ENCODE measurements around the gene PPP1R16B. TPM values are rescaled to one million over a fixed set of nuclear protein-coding genes. Genes with fewer than 3 reads are reported as not detected.
"Not testable (repeated sequence)": the region's sequence is repeated elsewhere in the genome, so short reads cannot be mapped to it uniquely, and the experiment has no call there.

PPP1R16B gene
- total RNA-seq, 2 donors from 2014 or later, result 1.6 to 4.7 TPM

DNA sequence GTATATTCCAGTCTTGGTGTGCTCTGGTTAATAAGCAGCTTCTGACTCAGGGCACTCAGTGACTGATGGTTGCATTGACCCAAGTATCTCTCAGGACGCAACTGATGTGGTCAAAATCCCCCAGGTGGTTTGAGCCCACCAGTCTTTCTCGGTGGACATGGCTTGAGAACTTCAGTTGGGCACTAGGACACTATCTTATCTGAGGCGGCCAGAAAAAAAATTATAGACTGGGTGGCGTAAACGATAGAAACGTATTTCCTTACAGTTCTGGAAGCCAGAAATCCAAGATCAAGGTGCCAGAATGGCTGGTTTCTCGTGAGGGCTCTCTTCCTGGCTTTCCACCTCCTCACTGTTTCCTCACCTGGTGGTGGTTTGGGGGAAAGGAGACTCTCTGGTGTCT, 52.2 kb downstream of the PPP1R16B start:
- intact Hi-C loops (cut with DNase I), result no loop called here
- no peaks in the 10 kb centered on the region for H3K9me3 ChIP-seq
- no peak for ATAC-seq
- DNase-seq, result no peak
- H3K27ac ChIP-seq, result no peak overlapping the region
- WGBS, 2 donors, result 60 to 71% methylated on average over 7 of the region's 7 CpGs
- H3K4me3 ChIP-seq, result no peak overlapping the region
- TF ChIP-seq POLR2A (IDR thresholded peaks at IDR 0.05) (no peak), CTCF (IDR thresholded peaks at IDR 0.05) (no peak)
- no peaks in the 10 kb centered on the region for H3K4me1 ChIP-seq
- no peaks in the 10 kb centered on the region for H3K27me3 ChIP-seq
- no peaks in the 10 kb centered on the region for H3K36me3 ChIP-seq (replicated peaks in 1 of 2; ENCODE audit: insufficient read depth in 1 of 2, low read depth in 2 of 2)

DNA sequence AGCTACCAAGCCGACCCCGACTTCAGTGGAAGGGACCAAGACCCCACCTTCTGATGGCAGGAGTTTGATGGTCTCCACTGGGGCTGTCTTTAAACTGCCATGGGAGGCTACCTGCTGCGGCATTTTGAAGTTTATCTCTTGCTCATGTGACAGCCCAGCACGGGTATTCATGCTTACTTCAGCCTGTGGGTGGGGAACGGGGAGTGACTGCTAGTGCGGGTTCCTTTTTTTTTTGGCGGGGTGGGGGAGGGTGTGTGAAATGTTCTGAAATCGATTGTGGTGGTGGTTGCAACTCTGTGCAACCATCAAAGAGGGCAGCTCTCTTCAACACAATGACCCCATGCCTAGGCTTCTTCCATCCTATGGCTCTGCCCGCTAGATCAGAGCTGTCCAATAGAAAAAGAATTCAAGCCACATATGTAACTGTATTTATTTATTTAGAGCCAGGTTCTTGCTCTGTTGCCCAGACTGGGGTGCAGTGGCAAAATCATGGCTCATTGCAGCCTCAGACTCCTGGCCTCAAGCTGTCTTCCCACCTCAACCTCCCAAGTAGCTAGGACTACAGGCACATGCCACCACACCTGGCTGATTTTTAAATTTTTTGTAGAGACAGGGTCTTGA, 53.7 kb downstream of the PPP1R16B start:
- Histone ChIP-seq H3K36me3 (replicated peaks in 1 of 2; ENCODE audit: insufficient read depth in 1 of 2, low read depth in 2 of 2) (no peaks in the 10 kb centered on the region), H3K27ac (no peak overlapping the region), H3K9me3 (no peaks in the 10 kb centered on the region), H3K27me3 (no peaks in the 10 kb centered on the region), H3K4me3 (no peak overlapping the region), H3K4me1 (no peaks in the 10 kb centered on the region)
- no peak for ATAC-seq
- no peak for DNase-seq
- intact Hi-C loops (cut with DNase I), result no loop called here
- TF ChIP-seq POLR2A (IDR thresholded peaks at IDR 0.05), result no peak
- 49 to 73% methylated on average over 3 to 9 of the region's 9 CpGs for WGBS, 2 donors

DNA sequence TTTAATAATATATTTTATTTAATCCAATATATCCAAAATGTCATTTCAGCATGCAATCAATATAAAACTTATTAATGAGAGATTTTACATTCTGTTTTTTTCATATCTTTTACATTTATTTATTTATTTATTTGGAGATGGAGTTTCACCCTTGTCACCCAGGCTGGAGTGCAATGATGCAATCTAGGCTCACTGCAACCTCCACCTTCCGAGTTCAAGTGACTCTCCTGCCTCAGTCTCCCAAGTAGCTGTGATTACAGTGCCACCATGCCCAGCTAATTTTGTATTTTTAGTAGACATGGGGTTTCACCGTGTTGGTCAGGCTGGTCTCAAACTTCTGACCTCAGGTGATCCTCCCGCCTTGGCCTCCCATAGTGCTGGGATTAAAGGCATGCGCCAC, 54.4 kb downstream of the PPP1R16B start:
- H3K4me3 ChIP-seq; intact Hi-C loops (cut with DNase I): not testable (repeated sequence)

DNA sequence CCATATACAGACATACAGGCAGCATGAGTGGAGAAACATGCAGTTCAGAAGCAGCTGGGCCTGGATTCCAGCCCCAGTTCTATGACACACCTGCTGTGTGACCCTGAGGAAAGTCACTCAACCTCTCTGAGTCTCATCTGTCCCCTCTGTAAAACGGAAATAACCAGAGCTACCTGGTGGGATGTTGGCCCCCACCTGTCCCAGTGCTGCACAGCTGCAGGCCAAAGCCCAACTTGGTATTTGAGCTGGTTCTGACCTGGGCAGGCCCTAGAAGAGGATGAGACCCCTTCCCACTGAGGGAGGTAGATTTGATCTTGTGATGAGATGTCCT, 55.5 kb downstream of the PPP1R16B start:
- DNase-seq, result no peak
- TF ChIP-seq POLR2A (IDR thresholded peaks at IDR 0.05), result no peak
- TF ChIP-seq CTCF (IDR thresholded peaks at IDR 0.05), result no peak
- H3K4me1 ChIP-seq, result no peaks in the 10 kb centered on the region
- ATAC-seq, result no peak
- intact Hi-C loops (cut with DNase I), result no loop called here
- H3K27ac ChIP-seq, result no peak overlapping the region
- H3K9me3 ChIP-seq, result no peaks in the 10 kb centered on the region
- H3K27me3 ChIP-seq, result no peaks in the 10 kb centered on the region
- 82% methylated on average over 1 of the region's 1 CpG; no CpG with 5 or more reads in 1 of the 2 donors for WGBS, 2 donors
- no peak overlapping the region for H3K4me3 ChIP-seq
- no peaks in the 10 kb centered on the region for H3K36me3 ChIP-seq (replicated peaks in 1 of 2; ENCODE audit: insufficient read depth in 1 of 2, low read depth in 2 of 2)

More for the DNA sequence above, 54.4 kb downstream of the PPP1R16B start:
- not testable (repeated sequence) for H3K4me1 ChIP-seq; H3K27me3 ChIP-seq; H3K9me3 ChIP-seq; ATAC-seq; H3K27ac ChIP-seq; H3K36me3 ChIP-seq (replicated peaks in 1 of 2; ENCODE audit: insufficient read depth in 1 of 2, low read depth in 2 of 2); DNase-seq
- WGBS, 2 donors, result 84 to 90% methylated on average over 4 of the region's 4 CpGs

GRCh38 chr20:38862226-38862625, 56.7 kb downstream of the PPP1R16B start:
- 80 to 83% methylated on average over 5 of the region's 5 CpGs for WGBS, 2 donors

More at GRCh38 chr20:38862226-38862625, 56.7 kb downstream of the PPP1R16B start:
- DNase-seq, result no peak
- ATAC-seq, result no peak
- Histone ChIP-seq H3K27me3 (no peaks in the 10 kb centered on the region), H3K9me3 (no peaks in the 10 kb centered on the region), H3K4me3 (no peak overlapping the region), H3K27ac (no peak overlapping the region), H3K36me3 (replicated peaks in 1 of 2; ENCODE audit: insufficient read depth in 1 of 2, low read depth in 2 of 2) (no peaks in the 10 kb centered on the region), H3K4me1 (no peaks in the 10 kb centered on the region)
- intact Hi-C loops (cut with DNase I), result no loop called here
- TF ChIP-seq CTCF (IDR thresholded peaks at IDR 0.05) (no peak), POLR2A (IDR thresholded peaks at IDR 0.05) (no peak)

All from body of pancreas (tissue), 4 donors.